ENCODE results near the gene TGIF1.

The TGIF1 gene

DNA sequence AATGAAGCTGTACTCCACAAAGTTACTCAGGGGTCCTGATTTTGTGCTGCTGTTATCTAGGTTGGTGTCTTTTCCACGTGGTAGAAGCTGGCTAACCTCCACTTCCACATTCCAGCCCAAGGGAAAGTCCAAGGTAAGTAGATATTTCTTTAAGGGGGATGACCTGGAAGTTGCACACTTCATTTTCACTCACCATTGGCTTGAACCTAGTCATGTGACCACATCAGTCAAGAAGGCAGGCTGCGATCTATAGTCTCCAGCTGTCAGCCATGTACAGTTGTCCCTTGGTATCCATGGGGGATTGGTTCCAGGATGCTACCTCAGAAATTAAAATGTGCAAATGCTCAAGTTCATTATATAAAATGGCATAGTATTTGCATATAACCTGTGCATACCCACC is 31.9 kb upstream of the TGIF1 start:
- DNase-seq (ENCODE audit: low read depth, low spot score) = no peak
- no peak overlapping the region for H3K4me3 ChIP-seq (ENCODE audit: low read depth, low read length)
- TF ChIP-seq, protein P1, sequence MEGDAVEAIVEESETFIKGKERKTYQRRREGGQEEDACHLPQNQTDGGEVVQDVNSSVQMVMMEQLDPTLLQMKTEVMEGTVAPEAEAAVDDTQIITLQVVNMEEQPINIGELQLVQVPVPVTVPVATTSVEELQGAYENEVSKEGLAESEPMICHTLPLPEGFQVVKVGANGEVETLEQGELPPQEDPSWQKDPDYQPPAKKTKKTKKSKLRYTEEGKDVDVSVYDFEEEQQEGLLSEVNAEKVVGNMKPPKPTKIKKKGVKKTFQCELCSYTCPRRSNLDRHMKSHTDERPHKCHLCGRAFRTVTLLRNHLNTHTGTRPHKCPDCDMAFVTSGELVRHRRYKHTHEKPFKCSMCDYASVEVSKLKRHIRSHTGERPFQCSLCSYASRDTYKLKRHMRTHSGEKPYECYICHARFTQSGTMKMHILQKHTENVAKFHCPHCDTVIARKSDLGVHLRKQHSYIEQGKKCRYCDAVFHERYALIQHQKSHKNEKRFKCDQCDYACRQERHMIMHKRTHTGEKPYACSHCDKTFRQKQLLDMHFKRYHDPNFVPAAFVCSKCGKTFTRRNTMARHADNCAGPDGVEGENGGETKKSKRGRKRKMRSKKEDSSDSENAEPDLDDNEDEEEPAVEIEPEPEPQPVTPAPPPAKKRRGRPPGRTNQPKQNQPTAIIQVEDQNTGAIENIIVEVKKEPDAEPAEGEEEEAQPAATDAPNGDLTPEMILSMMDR (IDR thresholded peaks at IDR 0.05; ENCODE audit: insufficient read depth, low read length, missing control alignments) = no peak
- ChIA-PET POLR2A (no interaction called here), CTCF (no interaction called here)

DNA sequence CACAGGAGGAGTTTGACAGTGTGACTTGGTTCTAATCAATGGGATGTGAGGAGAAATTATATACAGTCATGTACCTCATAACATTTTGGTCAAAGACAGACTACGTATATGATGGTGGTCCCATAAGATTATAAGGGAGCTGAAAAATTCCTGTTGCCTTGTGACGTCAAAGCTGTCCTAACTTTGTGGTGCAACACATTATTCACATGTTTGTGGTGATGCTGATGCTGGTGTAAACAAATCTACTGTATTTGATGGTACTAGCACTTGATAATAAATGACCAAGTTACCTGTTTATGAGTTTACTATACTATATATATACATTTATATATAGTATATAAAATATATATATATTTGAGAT is 29.1 kb upstream of the TGIF1 start:
- TF ChIP-seq, protein P1 (IDR thresholded peaks at IDR 0.05; ENCODE audit: insufficient read depth, low read length, missing control alignments) = no peak
- POLR2A ChIA-PET = no interaction called here
- no peak overlapping the region for H3K4me3 ChIP-seq (ENCODE audit: low read depth, low read length)
- no peak for DNase-seq (ENCODE audit: low read depth, low spot score)
- CTCF ChIA-PET = no interaction called here

DNA sequence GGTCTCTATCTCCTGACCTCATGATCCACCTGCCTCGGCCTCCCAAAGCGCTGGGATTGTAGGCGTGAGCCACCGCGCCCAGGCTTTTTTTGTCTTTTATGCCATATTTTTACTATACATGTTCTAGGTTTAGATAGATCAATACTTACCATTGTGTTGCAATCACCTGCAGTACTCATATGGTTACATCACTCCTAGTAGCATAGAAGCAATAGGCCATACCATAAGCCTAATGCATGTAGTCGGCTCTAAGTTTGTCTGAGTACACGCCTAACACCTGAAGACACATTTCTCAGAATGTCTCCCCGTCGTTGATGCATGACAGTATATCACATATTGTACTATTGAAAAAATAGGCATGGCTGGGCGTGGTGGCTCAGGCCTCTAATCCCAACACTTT is 27.1 kb upstream of the TGIF1 start:
- ChIA-PET CTCF (interaction anchor here (0.6 kb wide), 1 partner anchor 88 kb away, joined by 5 read pairs; no protein-coding TSS in a partner anchor), POLR2A (no interaction called here)
- TF ChIP-seq, protein P1 (IDR thresholded peaks at IDR 0.05; ENCODE audit: insufficient read depth, low read length, missing control alignments) = no peak
- no peak overlapping the region for H3K4me3 ChIP-seq (ENCODE audit: low read depth, low read length)
- no peak for DNase-seq (ENCODE audit: low read depth, low spot score)

DNA sequence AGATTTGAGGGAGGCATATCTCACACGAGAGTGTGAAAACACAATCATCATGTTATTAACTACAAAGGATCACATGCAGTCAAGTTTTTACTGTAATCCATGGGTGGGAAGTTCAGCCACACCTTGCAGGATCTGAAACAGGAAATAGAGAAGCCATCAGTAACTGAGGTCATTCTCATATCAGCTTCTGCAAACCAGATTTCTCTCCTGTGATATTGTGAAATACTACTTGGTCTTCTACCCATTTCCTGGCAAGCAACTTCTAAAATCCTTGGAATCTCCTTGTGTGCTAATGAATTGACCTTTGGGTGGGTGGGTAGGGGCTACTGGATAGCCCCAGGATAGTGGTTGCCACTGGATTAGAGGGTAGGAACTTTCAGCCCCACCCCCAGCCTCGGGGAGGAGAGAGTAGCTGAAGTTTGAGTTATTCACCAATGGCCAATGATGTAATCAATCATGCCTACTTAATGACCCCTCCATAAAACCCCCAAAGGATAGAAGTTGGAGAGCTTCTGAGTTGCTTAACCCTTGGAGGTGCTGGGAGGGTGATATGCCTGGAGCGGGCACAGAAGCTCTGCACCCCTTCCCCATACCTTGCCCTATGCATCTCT is 25.6 kb upstream of the TGIF1 start:
- DNase-seq (ENCODE audit: low read depth, low spot score) = no peak
- TF ChIP-seq, protein P1 (IDR thresholded peaks at IDR 0.05; ENCODE audit: insufficient read depth, low read length, missing control alignments) = no peak
- ChIA-PET CTCF (interaction anchor here (0.6 kb wide), 1 partner anchor 14 kb away, joined by 3 read pairs; no protein-coding TSS in a partner anchor), POLR2A (no interaction called here)
- H3K4me3 ChIP-seq (ENCODE audit: low read depth, low read length) = no peak overlapping the region

DNA sequence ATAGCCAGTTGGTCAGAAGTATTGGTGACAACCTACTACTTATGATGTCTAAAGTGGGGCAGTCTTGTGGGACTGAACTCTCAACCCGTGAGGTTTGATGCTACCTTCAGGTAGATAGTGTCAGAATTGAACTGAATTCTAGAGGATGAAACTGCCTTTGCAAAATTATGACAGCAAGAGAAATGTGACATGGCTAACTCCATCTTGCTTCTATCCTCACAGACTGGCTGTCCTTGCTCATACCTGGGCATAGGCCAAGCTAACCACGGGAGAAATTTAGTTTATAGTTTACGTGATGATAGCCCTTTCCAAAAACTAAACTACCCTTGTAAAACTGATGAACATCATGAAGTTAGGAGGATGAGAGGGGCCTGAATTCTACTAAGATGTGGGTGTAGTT is 24.9 kb upstream of the TGIF1 start:
- no peak for DNase-seq (ENCODE audit: low read depth, low spot score)
- CTCF ChIA-PET = no interaction called here
- H3K4me3 ChIP-seq (ENCODE audit: low read depth, low read length) = no peak overlapping the region
- POLR2A ChIA-PET = no interaction called here
- TF ChIP-seq, protein P1 (IDR thresholded peaks at IDR 0.05; ENCODE audit: insufficient read depth, low read length, missing control alignments) = no peak

DNA sequence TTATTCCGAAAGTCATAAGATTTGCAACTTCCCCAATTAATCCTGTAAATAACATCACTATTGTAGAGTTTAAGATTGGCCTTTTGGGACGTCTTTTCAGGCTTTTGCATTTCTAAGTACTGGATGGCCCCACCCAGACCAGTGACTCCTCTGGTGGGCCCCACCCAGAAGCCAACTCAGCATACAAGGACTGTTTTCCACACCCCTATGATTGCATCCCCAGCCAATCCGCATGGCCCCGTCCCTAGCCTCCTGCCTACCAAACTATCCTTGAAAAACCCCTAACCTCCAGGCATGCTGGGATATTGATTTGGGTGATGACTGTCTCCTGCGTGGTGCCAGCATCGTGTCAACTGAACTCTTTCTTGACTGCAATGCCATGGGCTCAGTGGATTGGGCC is 24.5 kb upstream of the TGIF1 start:
- POLR2A ChIA-PET = no interaction called here
- CTCF ChIA-PET = no interaction called here
- no peak overlapping the region for H3K4me3 ChIP-seq (ENCODE audit: low read depth, low read length)
- TF ChIP-seq, protein P1 (IDR thresholded peaks at IDR 0.05; ENCODE audit: insufficient read depth, low read length, missing control alignments) = no peak
- DNase-seq (ENCODE audit: low read depth, low spot score) = no peak

Data from AG04449 (cell line).